Transverse colon (tissue), 4 donors: Measurements from ENCODE around the gene ILDR1. TPM values are rescaled to one million over a fixed set of nuclear protein-coding genes. Genes with fewer than 3 reads are reported as not detected.
A peak's percentile ranks its signal among the peaks of the same experiment; 100 is the strongest.
"Not testable (repeated sequence)": the region's sequence is repeated elsewhere in the genome, so short reads cannot be mapped to it uniquely, and the experiment has no call there.

Experiments
- DNase-seq: peaks from one replicate; pipeline ENCODE4 v3.0.0-alpha.2; 2019
- H3K27ac ChIP-seq, 4 donors: fragments of 200-600 bp; sonication (generic); 2 replicates each; pipeline ENCODE4 v1.5.1; 2016 to 2018; ENCODE audit warnings: inconsistent platforms in 4 of 4
- H3K27me3 ChIP-seq: fragments of 200-600 bp; sonication (generic); 2 replicates; pipeline ENCODE4 v1.5.1; 2017; ENCODE audit warnings: inconsistent platforms
- H3K36me3 ChIP-seq, 4 donors: fragments of 200-600 bp; sonication (generic); 2 replicates each; pipeline ENCODE4 v1.5.1; 2017 to 2019; ENCODE audit warnings: inconsistent platforms in 4 of 4
- H3K4me1 ChIP-seq, 4 donors: fragments of 200-600 bp; sonication (generic); 2 replicates each; pipeline ENCODE4 v1.5.1; 2017 to 2020; ENCODE audit warnings: inconsistent platforms in 4 of 4
- H3K4me3 ChIP-seq, 4 donors: fragments of 200-600 bp; sonication (generic); 1 replicate in 1 of 4; 2 replicates in 3 of 4; pipeline versions ENCODE4 v1.5.1 to v1.6.1; 2017 to 2019; ENCODE audit warnings: inconsistent platforms in 4 of 4
- H3K9me3 ChIP-seq, 2 donors: fragments of 200-600 bp; sonication (generic); 2 replicates each; pipeline ENCODE4 v1.5.1; 2017 to 2019; ENCODE audit warnings: inconsistent platforms in 2 of 2
- POLR2AphosphoS5 ChIP-seq, 3 donors: sonication (generic); formaldehyde crosslinking; IDR thresholded peaks; one replicate each; pipeline ENCODE4 v1.6.1; 2016; ENCODE audit warnings: antibody characterized with exemption in 3 of 3
- WGBS, 2 donors: methylation state at CpG; one replicate each; pipeline ENCODE4 v1.1.5; 2018; ENCODE audit warnings: low coverage in 1 of 2; 5-methylcytosine and 5-hydroxymethylcytosine counted together
- in situ Hi-C, 4 donors: fragments of 200-750 bp; cut with MboI; loops; one replicate each; pipeline versions ENCODE4 v1.15.0 to v1.15.1; 2017; ENCODE audit warnings: low sequenced_read_pairs in 3 of 4, low pct_ligation_motif_present in 1 of 4, low pct_unique_long_range_greater_than_20kb in 1 of 4
- intact Hi-C: fragments of 100-400 bp; cut with DNase I; formaldehyde crosslinking; loops from one replicate; pipeline ENCODE4 v1.15.1; 2023; ENCODE audit warnings: low total_unique reads
- small RNA-seq, 4 donors: library from RNA; depleted of rRNA; stranded (forward); fragments of <200 nt; gene quantifications; one replicate each; pipeline ENCODE3, GENCODE V24; 2016
- total RNA-seq, 4 donors: library from RNA; depleted of rRNA; stranded (reverse); fragments of >200 nt; gene quantifications; one replicate each; pipeline ENCODE4 v1.1.0, GENCODE V29; 2016

ILDR1 gene
- total RNA-seq, 4 donors from 2014 or later = 13.8 to 27.7 (median 21.5) TPM

DNA sequence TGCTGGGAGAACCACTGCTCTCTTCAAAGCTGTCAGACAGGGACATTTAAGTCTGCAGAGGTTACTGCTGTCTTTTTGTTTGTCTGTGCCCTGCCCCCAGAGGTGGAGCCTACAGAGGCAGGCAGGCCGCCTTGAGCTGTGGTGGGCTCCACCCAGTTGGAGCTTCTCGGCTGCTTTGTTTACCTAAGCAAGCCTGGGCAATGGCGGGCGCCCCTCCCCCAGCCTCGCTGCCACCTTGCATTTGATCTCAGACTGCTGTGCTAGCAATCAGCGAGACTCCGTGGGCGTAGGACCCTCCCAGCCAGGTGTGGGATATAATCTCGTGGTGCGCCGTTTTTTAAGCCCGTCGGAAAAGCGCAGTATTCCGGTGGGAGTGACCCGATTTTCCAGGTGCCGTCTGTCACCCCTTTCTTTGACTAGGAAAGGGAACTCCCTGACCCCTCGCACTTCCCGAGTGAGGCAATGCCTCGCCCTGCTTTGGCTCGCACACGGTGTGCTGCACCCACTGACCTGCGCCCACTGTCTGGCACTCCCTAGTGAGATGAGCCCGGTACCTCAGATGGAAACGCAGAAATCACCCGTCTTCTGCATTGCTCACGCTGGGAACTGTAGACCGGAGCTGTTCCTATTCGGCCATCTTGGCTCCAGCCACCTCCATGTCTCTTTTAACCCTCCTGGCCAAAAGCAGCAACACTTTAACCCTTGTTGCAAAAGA lies 83.7 kb downstream of the ILDR1 start:
- H3K9me3 ChIP-seq, in situ Hi-C loops, intact Hi-C loops, H3K27me3 ChIP-seq, H3K36me3 ChIP-seq: not testable (repeated sequence)
- peak overlapping the region in 1 of 4 donors; percentile 34 for H3K4me3 ChIP-seq
- peak; percentile 54 for DNase-seq
- 77% methylated on average over 28 of the region's 29 CpGs; no CpG with 5 or more reads in 1 of the 2 donors for WGBS, 2 donors
- peak overlapping the region; percentile 3 to 71 (median 54) for H3K27ac ChIP-seq
- peak in 2 of 3 donors; percentile 33 to 63 for TF ChIP-seq POLR2AphosphoS5 (IDR thresholded peaks at IDR 0.05)
- H3K4me1 ChIP-seq = peaks cover 0 to 15% (median 7%) of the 10 kb centered on the region in 4 donors

Small RNA genes within 50 kb of the gene (small RNA-seq; reads per million reads assigned to genes)
- 0 reads per million in 4 donors for gene RF00019

Other genes with a start within 250 kb of the ILDR1 start
- 10 to 100 TPM in 3 of 4 donors, 1 to 10 TPM in 1; 4.5 to 52.1 (median 29.1) TPM for gene IQCB1, start 187.2 kb downstream of the ILDR1 start, total RNA-seq
- gene EAF2, start 187.0 kb downstream of the ILDR1 start, total RNA-seq = 10 to 100 TPM in 1 of 4 donors, 1 to 10 TPM in 3; 2.2 to 26.0 (median 7.4) TPM
- gene SLC15A2, start 127.8 kb downstream of the ILDR1 start, total RNA-seq = 1 to 10 TPM; 1.1 to 5.6 (median 2.7) TPM
- 1 to 10 TPM in 3 of 4 donors, not detected in 1; 1.4 to 4.6 (median 2.2) TPM for gene CD86, start 33.1 kb upstream of the ILDR1 start, total RNA-seq
- gene CASR, start 161.4 kb upstream of the ILDR1 start, total RNA-seq = 1 to 10 TPM in 1 of 4 donors, under 1 TPM in 1, not detected in 2; 0.37 to 1.4 TPM